PFSK-1 (cell line): ENCODE data around the gene NANOS2.

Experiments used
- POLR2AphosphoS5 ChIP-seq: IDR thresholded peaks from 2 replicates; pipeline ENCODE4 v1.6.1; 2012; ENCODE audit warnings: low read depth, mild to moderate bottlenecking, control low read depth, low read length, moderate library complexity
- SIN3A ChIP-seq: IDR thresholded peaks from 2 replicates; pipeline ENCODE4 v1.6.1; 2012; ENCODE audit warnings: mild to moderate bottlenecking, low read length, moderate library complexity, borderline replicate concordance; ENCODE audit not compliant: insufficient read depth
- TAF1 ChIP-seq: IDR thresholded peaks from 2 replicates; pipeline ENCODE4 v1.6.1; 2012; ENCODE audit warnings: low read length, control low read depth, borderline replicate concordance; ENCODE audit not compliant: insufficient read depth
- TF ChIP-seq, protein P1 (sequence below), 2 experiments: IDR thresholded peaks; 2 replicates each; pipeline versions ENCODE4 v1.6.1 to v1.8.0; 2011 to 2012; ENCODE audit warnings: low read depth in 2 of 2, low read length in 2 of 2, control low read depth in 1 of 2, inconsistent platforms in 1 of 2, mild to moderate bottlenecking in 1 of 2, moderate library complexity in 1 of 2; ENCODE audit not compliant: insufficient read depth in 1 of 2

DNA sequence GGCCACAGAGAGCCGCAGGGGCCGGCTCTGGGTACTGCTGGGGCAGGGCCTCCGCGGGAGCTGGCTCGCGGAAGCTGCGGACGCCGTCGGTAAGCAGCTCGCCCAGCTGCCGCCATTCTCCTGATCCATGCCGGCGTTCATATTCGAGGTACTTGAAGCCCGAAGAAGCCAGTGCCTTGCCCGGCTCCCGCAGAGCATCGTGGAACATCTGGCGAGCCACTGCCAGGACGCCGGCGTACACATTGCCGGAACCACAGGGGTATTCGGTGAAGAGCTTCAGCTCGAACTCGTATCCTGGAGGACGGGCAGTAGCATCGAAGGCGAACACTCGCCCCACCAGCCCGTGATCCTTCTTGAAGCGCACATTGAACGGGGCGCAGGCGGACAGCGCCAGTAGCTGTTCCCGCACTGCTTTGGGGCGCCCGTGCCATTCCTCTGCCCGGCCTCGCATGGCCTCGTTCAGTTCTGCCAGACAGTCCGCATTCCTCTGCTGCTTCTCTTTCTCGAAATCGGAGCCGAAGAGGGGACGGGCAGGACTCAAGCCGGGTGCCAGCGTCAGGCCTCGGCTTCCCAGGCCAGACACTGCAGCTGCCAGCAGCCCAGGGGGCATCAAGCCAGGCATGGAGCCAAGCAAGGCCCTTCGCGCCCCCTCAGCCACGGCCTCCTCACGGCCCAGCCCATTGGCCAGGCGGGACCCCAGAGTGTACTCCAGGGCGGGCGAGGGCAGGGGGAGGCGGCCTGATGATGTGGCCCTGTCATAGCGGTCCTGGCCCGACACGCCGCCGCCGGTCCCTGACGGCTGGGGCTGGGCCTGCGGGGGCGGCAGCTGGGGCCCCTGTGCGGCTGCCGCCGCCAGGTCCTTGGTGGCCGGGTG is 29.7 kb downstream of the NANOS2 start:
- TF ChIP-seq SIN3A (no peak), POLR2AphosphoS5 (no peak), TAF1 (no peak)
- TF ChIP-seq, protein P1, sequence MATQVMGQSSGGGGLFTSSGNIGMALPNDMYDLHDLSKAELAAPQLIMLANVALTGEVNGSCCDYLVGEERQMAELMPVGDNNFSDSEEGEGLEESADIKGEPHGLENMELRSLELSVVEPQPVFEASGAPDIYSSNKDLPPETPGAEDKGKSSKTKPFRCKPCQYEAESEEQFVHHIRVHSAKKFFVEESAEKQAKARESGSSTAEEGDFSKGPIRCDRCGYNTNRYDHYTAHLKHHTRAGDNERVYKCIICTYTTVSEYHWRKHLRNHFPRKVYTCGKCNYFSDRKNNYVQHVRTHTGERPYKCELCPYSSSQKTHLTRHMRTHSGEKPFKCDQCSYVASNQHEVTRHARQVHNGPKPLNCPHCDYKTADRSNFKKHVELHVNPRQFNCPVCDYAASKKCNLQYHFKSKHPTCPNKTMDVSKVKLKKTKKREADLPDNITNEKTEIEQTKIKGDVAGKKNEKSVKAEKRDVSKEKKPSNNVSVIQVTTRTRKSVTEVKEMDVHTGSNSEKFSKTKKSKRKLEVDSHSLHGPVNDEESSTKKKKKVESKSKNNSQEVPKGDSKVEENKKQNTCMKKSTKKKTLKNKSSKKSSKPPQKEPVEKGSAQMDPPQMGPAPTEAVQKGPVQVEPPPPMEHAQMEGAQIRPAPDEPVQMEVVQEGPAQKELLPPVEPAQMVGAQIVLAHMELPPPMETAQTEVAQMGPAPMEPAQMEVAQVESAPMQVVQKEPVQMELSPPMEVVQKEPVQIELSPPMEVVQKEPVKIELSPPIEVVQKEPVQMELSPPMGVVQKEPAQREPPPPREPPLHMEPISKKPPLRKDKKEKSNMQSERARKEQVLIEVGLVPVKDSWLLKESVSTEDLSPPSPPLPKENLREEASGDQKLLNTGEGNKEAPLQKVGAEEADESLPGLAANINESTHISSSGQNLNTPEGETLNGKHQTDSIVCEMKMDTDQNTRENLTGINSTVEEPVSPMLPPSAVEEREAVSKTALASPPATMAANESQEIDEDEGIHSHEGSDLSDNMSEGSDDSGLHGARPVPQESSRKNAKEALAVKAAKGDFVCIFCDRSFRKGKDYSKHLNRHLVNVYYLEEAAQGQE (IDR thresholded peaks at IDR 0.05; ENCODE audit: insufficient read depth in 1 of 2, low read depth in 2 of 2, low read length in 2 of 2) = no peak
